Measurements from ENCODE around the gene ACKR2.
A peak's percentile ranks its signal among the peaks of the same experiment; 100 is the strongest.

ACKR2 gene

GRCh38 chr3:42809202-42809601 lies at the start of gene ACKR2:
Gene ACKR2 (plus strand): TSS chr3:42809445. CDS start chr3:42864503, 55,058 bp downstream.
- TF ChIP-seq CTCF (IDR thresholded peaks at IDR 0.05), result no peak
- DNase-seq (ENCODE audit: low spot score), result no peak
- Histone ChIP-seq H3K27ac (no peak within 1 kb of the TSS), H3K4me3 (no peak within 1 kb of the TSS)

- TF ChIP-seq CTCF (IDR thresholded peaks at IDR 0.05), result no peak
These were observed 47.1 kb upstream of the ACKR2 start for GRCh38 chr3:42762046-42762724.

GRCh38 chr3:42763021-42763420 lies 46.2 kb upstream of the ACKR2 start:
- no peak overlapping the region for H3K4me3 ChIP-seq
- TF ChIP-seq CTCF (IDR thresholded peaks at IDR 0.05), result no peak
- H3K27ac ChIP-seq, result no peak overlapping the region
- DNase-seq (ENCODE audit: low spot score), result no peak

More at GRCh38 chr3:42762046-42762724, 47.1 kb upstream of the ACKR2 start:
- no peak overlapping the region for H3K4me3 ChIP-seq
- DNase-seq (ENCODE audit: low spot score), result no peak
- peak overlapping the region in 1 of 2 donors; percentile 44 for H3K27ac ChIP-seq

GRCh38 chr3:42764115-42764514 lies 45.1 kb upstream of the ACKR2 start:
- Histone ChIP-seq H3K27ac (no peak overlapping the region), H3K4me3 (no peak overlapping the region)
- no peak for DNase-seq (ENCODE audit: low spot score)
- TF ChIP-seq CTCF (IDR thresholded peaks at IDR 0.05), result no peak

GRCh38 chr3:42764561-42765295 lies 44.5 kb upstream of the ACKR2 start:
- Histone ChIP-seq H3K4me3 (no peak overlapping the region), H3K27ac (no peak overlapping the region)
- TF ChIP-seq CTCF (IDR thresholded peaks at IDR 0.05), result no peak
- DNase-seq (ENCODE audit: low spot score), result no peak

GRCh38 chr3:42769477-42770131 lies 39.6 kb upstream of the ACKR2 start:
- no peak overlapping the region for H3K27ac ChIP-seq
- no peak for DNase-seq (ENCODE audit: low spot score)
- no peak for TF ChIP-seq CTCF (IDR thresholded peaks at IDR 0.05)
- H3K4me3 ChIP-seq, result no peak overlapping the region

All from coronary artery (tissue), 2 donors.